Central memory CD8-positive, alpha-beta T cell (primary cell): ENCODE measurements around the gene LRP2.

Source experiments
- ATAC-seq: fragments of 150-1000 bp; cut with Tn5 transposase; replicated peaks from 2 replicates; pipeline ENCODE4 v1.10.0; 2022; ENCODE audit warnings: mild to moderate bottlenecking, moderate FRiP score, moderate number of reproducible peaks; ENCODE audit not compliant: poor library complexity, severe bottlenecking; ENCODE audit errors: extremely low read depth
- DNase-seq, 2 donors: peaks; one replicate each; pipeline ENCODE4 v3.0.0; 2021; ENCODE audit warnings: low spot score in 2 of 2
- H3K27ac Mint-ChIP-seq: one replicate; pipeline ENCODE4 v1.8.0; 2022; ENCODE audit warnings: low read depth, mild to moderate bottlenecking, moderate library complexity, mixed read lengths
- H3K27me3 Mint-ChIP-seq: one replicate; pipeline ENCODE4 v1.8.0; 2022; ENCODE audit warnings: mixed read lengths
- H3K36me3 Mint-ChIP-seq: one replicate; pipeline ENCODE4 v1.8.0; 2022; ENCODE audit warnings: mild to moderate bottlenecking, moderate library complexity, mixed read lengths; ENCODE audit not compliant: insufficient read depth
- H3K4me1 Mint-ChIP-seq: one replicate; pipeline ENCODE4 v1.8.0; 2022; ENCODE audit warnings: mixed read lengths
- H3K4me3 Mint-ChIP-seq: one replicate; pipeline ENCODE4 v1.8.0; 2022; ENCODE audit warnings: mild to moderate bottlenecking, moderate library complexity, mixed read lengths
- H3K9me3 Mint-ChIP-seq: one replicate; pipeline ENCODE4 v1.8.0; 2022; ENCODE audit warnings: mixed read lengths

Gene LRP2

GRCh38 chr2:169240405-169240804 is 121.9 kb downstream of the LRP2 start:
- peaks cover 61% of the 10 kb centered on the region for H3K27me3 Mint-ChIP-seq
- H3K4me1 Mint-ChIP-seq: no peaks in the 10 kb centered on the region
- ATAC-seq (no peak), DNase-seq (no peak)
- no peak overlapping the region for H3K4me3 Mint-ChIP-seq
- no peaks in the 10 kb centered on the region for H3K36me3 Mint-ChIP-seq
- no peaks in the 10 kb centered on the region for H3K9me3 Mint-ChIP-seq
- H3K27ac Mint-ChIP-seq: no peak overlapping the region

DNA sequence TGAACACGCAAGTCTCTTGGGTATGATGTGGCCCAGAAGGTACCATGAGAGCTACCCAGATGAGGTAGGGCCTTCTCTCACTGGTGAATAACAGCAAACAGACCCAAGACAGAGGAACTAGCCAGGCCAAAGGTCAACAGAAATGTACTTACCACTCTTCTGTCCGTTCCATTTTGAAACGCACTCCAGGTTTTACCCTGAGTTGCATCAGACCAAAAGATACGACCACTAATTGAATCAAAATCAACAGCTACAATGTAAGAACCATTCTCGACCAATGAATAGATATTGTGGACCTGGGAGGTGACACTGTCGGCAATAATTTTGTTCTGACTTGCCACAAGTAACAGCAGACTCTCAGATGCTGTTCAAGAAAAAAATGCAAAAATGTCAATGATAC is 124.4 kb downstream of the LRP2 start:
- Mint-ChIP-seq H3K27ac (no peak overlapping the region), H3K4me3 (no peak overlapping the region), H3K4me1 (no peaks in the 10 kb centered on the region), H3K9me3 (no peaks in the 10 kb centered on the region), H3K27me3 (peaks cover 65% of the 10 kb centered on the region), H3K36me3 (peaks cover 2% of the 10 kb centered on the region)
- ATAC-seq (no peak), DNase-seq (no peak)

GRCh38 chr2:169237286-169237685 is 125.0 kb downstream of the LRP2 start:
- Mint-ChIP-seq H3K27ac (no peak overlapping the region), H3K36me3 (peaks cover 2% of the 10 kb centered on the region), H3K4me3 (no peak overlapping the region), H3K4me1 (no peaks in the 10 kb centered on the region), H3K9me3 (no peaks in the 10 kb centered on the region), H3K27me3 (peaks cover 65% of the 10 kb centered on the region)
- ATAC-seq (no peak), DNase-seq (no peak)

- Mint-ChIP-seq H3K4me3 (no peak overlapping the region), H3K9me3 (no peaks in the 10 kb centered on the region), H3K27me3 (peaks cover 63% of the 10 kb centered on the region), H3K36me3 (peaks cover 5% of the 10 kb centered on the region), H3K4me1 (no peaks in the 10 kb centered on the region), H3K27ac (no peak overlapping the region)
- ATAC-seq (no peak), DNase-seq (no peak)
Measured at GRCh38 chr2:169232551-169233154, 129.7 kb downstream of the LRP2 start.

- Mint-ChIP-seq H3K4me1 (no peaks in the 10 kb centered on the region), H3K27ac (no peak overlapping the region), H3K4me3 (no peak overlapping the region), H3K36me3 (peaks cover 5% of the 10 kb centered on the region), H3K9me3 (no peaks in the 10 kb centered on the region), H3K27me3 (peaks cover 53% of the 10 kb centered on the region)
- no peak for DNase-seq
- ATAC-seq: no peak
Measured at GRCh38 chr2:169230204-169230603, 132.1 kb downstream of the LRP2 start.

GRCh38 chr2:169229590-169229989 is 132.7 kb downstream of the LRP2 start:
- no peak overlapping the region for H3K4me3 Mint-ChIP-seq
- no peak overlapping the region for H3K27ac Mint-ChIP-seq
- H3K4me1 Mint-ChIP-seq: no peaks in the 10 kb centered on the region
- H3K9me3 Mint-ChIP-seq: no peaks in the 10 kb centered on the region
- DNase-seq: no peak
- ATAC-seq: no peak
- peaks cover 5% of the 10 kb centered on the region for H3K36me3 Mint-ChIP-seq
- H3K27me3 Mint-ChIP-seq: peaks cover 53% of the 10 kb centered on the region

DNA sequence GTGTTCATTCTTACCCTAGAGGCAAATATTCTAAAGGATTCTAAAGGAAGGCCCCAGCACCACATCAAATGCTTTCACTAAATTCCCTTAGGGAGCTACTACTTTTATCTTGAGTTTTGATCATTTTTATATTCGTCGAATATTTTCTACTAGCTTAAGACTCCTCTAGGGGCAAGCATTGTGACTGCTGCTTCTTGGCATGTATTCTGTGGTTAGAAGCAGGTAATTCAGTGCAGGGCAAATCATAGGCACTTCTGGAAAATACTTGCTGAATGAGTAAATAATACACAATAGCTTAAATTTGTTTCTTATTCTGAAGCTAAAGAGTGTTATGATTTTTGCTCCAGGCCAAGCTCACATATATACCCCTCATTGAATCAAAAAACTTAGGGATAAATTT is 136.4 kb downstream of the LRP2 start:
- Mint-ChIP-seq H3K27ac (no peak overlapping the region), H3K9me3 (no peaks in the 10 kb centered on the region), H3K4me1 (no peaks in the 10 kb centered on the region), H3K27me3 (peaks cover 23% of the 10 kb centered on the region), H3K4me3 (no peak overlapping the region), H3K36me3 (peaks cover 3% of the 10 kb centered on the region)
- no peak for ATAC-seq
- no peak for DNase-seq

DNA sequence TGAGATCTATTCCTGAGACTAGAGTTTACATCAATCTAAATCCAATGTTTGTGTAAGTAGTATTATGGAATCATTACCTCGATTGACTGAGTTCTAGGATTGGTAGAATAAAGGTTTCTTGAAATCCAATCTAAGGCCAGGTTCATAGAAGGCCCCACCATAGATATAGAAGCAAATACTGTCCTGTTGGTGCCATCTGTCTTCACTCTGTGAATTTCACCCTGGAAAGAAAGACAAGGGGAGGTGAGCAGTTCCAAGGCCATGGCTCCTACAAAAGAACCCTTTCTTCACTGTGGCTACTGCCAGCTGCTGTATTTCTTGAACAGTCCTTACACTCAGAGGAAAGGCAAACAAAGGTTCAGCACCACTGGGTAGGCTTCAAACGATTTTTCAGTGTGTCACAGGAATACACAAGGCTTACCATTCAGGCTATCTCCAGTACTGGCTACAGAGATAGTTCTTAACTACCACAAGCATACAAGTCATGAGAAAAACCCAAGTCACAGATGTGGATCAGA is 137.0 kb downstream of the LRP2 start:
- no peak overlapping the region for H3K4me3 Mint-ChIP-seq
- no peaks in the 10 kb centered on the region for H3K9me3 Mint-ChIP-seq
- H3K27me3 Mint-ChIP-seq: peaks cover 17% of the 10 kb centered on the region
- no peaks in the 10 kb centered on the region for H3K4me1 Mint-ChIP-seq
- no peak overlapping the region for H3K27ac Mint-ChIP-seq
- no peak for DNase-seq
- ATAC-seq: no peak
- H3K36me3 Mint-ChIP-seq: peaks cover 3% of the 10 kb centered on the region

- DNase-seq (no peak), ATAC-seq (no peak)
- no peaks in the 10 kb centered on the region for H3K36me3 Mint-ChIP-seq
- H3K4me1 Mint-ChIP-seq: no peaks in the 10 kb centered on the region
- no peaks in the 10 kb centered on the region for H3K27me3 Mint-ChIP-seq
- H3K9me3 Mint-ChIP-seq: no peaks in the 10 kb centered on the region
- H3K27ac Mint-ChIP-seq: no peak overlapping the region
- no peak overlapping the region for H3K4me3 Mint-ChIP-seq
Measured at GRCh38 chr2:169222665-169223064, 139.7 kb downstream of the LRP2 start.

GRCh38 chr2:169221745-169222369 is 140.5 kb downstream of the LRP2 start:
- no peak for ATAC-seq
- no peak overlapping the region for H3K4me3 Mint-ChIP-seq

DNA sequence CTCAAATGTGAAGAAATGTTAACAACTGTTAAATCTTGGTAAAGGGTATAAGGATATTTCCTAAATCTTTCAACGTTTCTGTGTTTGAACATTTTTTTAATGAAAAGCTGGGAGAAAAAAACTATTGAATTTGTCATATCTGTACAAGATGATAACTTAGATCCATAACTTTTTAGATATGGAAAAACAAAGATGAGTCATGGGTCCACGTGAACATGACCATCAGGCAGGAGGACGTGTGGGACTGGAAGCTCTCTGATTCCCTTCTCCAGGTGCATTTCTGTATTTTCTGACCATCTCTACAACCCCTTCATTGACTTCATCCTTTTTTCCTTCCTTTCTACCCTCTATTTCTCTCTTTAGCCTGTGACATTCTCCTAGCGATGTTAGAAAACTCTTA is 151.4 kb downstream of the LRP2 start:
- no peak overlapping the region for H3K27ac Mint-ChIP-seq
- H3K36me3 Mint-ChIP-seq: no peaks in the 10 kb centered on the region
- no peak for DNase-seq
- H3K4me1 Mint-ChIP-seq: no peaks in the 10 kb centered on the region
- no peaks in the 10 kb centered on the region for H3K9me3 Mint-ChIP-seq
- H3K27me3 Mint-ChIP-seq: peaks cover 5% of the 10 kb centered on the region
- H3K4me3 Mint-ChIP-seq: no peak overlapping the region
- no peak for ATAC-seq

More at GRCh38 chr2:169221745-169222369, 140.5 kb downstream of the LRP2 start:
- no peaks in the 10 kb centered on the region for H3K27me3 Mint-ChIP-seq
- no peaks in the 10 kb centered on the region for H3K4me1 Mint-ChIP-seq
- DNase-seq: no peak
- no peak overlapping the region for H3K27ac Mint-ChIP-seq
- no peaks in the 10 kb centered on the region for H3K9me3 Mint-ChIP-seq
- H3K36me3 Mint-ChIP-seq: no peaks in the 10 kb centered on the region

- Mint-ChIP-seq H3K27me3 (peaks cover 34% of the 10 kb centered on the region), H3K4me3 (no peak overlapping the region), H3K9me3 (no peaks in the 10 kb centered on the region), H3K27ac (no peak overlapping the region), H3K4me1 (no peaks in the 10 kb centered on the region), H3K36me3 (no peaks in the 10 kb centered on the region)
- DNase-seq (no peak), ATAC-seq (no peak)
Measured at GRCh38 chr2:169208026-169208425, 154.3 kb downstream of the LRP2 start.

DNA sequence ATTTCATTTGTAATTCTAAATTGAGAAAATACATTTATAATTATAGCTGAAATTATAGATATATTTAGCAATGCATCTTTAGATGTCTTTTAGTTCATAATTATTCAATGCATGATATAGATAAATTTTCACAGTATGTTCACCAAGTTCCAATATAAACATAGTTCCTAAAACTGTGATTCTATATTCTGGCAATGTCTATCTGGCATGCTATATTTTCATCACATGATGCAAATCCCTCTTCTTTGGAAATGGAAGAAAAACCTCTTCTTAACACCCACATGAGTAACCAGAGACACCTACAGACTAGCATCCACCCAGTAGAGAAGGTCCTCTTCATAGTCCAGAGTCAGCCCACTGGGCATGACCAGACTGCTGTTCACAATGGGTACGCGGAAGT is 157.2 kb downstream of the LRP2 start:
- DNase-seq: no peak
- H3K27me3 Mint-ChIP-seq: peaks cover 43% of the 10 kb centered on the region
- H3K27ac Mint-ChIP-seq: no peak overlapping the region
- ATAC-seq: no peak
- H3K4me3 Mint-ChIP-seq: no peak overlapping the region
- H3K4me1 Mint-ChIP-seq: no peaks in the 10 kb centered on the region
- no peaks in the 10 kb centered on the region for H3K9me3 Mint-ChIP-seq
- H3K36me3 Mint-ChIP-seq: no peaks in the 10 kb centered on the region
